Neural crest cell (in vitro differentiated cells): ENCODE data around the gene HOXA10. TPM values are rescaled to one million over a fixed set of nuclear protein-coding genes. Genes with fewer than 3 reads are reported as not detected.

Experiments used
- DNase-seq: peaks from one replicate; pipeline ENCODE4 v3.0.0; 2021; ENCODE audit warnings: low read depth, mixed read lengths, low spot score
- H3K27ac Mint-ChIP-seq: one replicate; pipeline ENCODE4 v1.8.0; 2021; ENCODE audit warnings: mild to moderate bottlenecking, mixed read lengths; ENCODE audit not compliant: unreplicated experiment
- H3K27me3 Mint-ChIP-seq: 2 replicates; pipeline ENCODE4 v1.8.0; 2021; ENCODE audit warnings: low read depth, mild to moderate bottlenecking, mixed read lengths
- H3K36me3 Mint-ChIP-seq: 2 replicates; pipeline ENCODE4 v1.8.0; 2021; ENCODE audit warnings: low read depth, mild to moderate bottlenecking, mixed read lengths
- H3K4me1 Mint-ChIP-seq: 2 replicates; pipeline ENCODE4 v1.8.0; 2021; ENCODE audit warnings: mixed read lengths
- H3K4me3 Mint-ChIP-seq: one replicate; pipeline ENCODE4 v1.8.0; 2021; ENCODE audit warnings: mild to moderate bottlenecking, mixed read lengths
- H3K9me3 Mint-ChIP-seq: 2 replicates; pipeline ENCODE4 v1.8.0; 2021; ENCODE audit warnings: mixed read lengths
- CTCF ChIP-seq: fragments of 200-600 bp; sonication (generic); conservative IDR thresholded peaks from 2 replicates; pipeline ENCODE4 v1.5.0; 2021; ENCODE audit warnings: antibody characterized with exemption, mild to moderate bottlenecking
- total RNA-seq: library from RNA; stranded (reverse); gene quantifications from 2 replicates; pipeline ENCODE4 v1.2.1, GENCODE V29; 2021

The HOXA10 gene
- total RNA-seq, 1 donor from 2014 or later, result 0.35 TPM

GRCh38 chr7:27132214-27132613, 41.9 kb downstream of the HOXA10 start:
- H3K36me3 Mint-ChIP-seq, result peaks cover 3% of the 10 kb centered on the region
- no peak overlapping the region for H3K27ac Mint-ChIP-seq
- H3K9me3 Mint-ChIP-seq, result no peaks in the 10 kb centered on the region
- DNase-seq, result no peak
- H3K4me1 Mint-ChIP-seq, result peaks cover 4% of the 10 kb centered on the region
- no peak for TF ChIP-seq CTCF
- peaks cover 94% of the 10 kb centered on the region for H3K27me3 Mint-ChIP-seq
- H3K4me3 Mint-ChIP-seq, result peak overlapping the region; percentile 62

- Mint-ChIP-seq H3K4me3 (peak overlapping the region; percentile 80), H3K4me1 (peaks cover 7% of the 10 kb centered on the region)
- TF ChIP-seq CTCF, result no peak
Measured at GRCh38 chr7:27131390-27131819, 42.7 kb downstream of the HOXA10 start.

GRCh38 chr7:27130540-27131389, 43.4 kb downstream of the HOXA10 start, which contains the start of gene HOXA4:
HOXA4 (minus strand) TSS chr7:27130757; CDS start chr7:27130733, 24 bp downstream.
- H3K9me3 Mint-ChIP-seq, result no peaks in the 10 kb centered on the region
- DNase-seq, result peak; percentile 64
- peak within 1 kb of the TSS; percentile 80 for H3K4me3 Mint-ChIP-seq
- H3K4me1 Mint-ChIP-seq, result peaks cover 7% of the 10 kb centered on the region
- no peak within 1 kb of the TSS for H3K27ac Mint-ChIP-seq
- TF ChIP-seq CTCF, result no peak
- H3K27me3 Mint-ChIP-seq, result peaks cover 94% of the 10 kb centered on the region
- H3K36me3 Mint-ChIP-seq, result peaks cover 3% of the 10 kb centered on the region

More at GRCh38 chr7:27131390-27131819, 42.7 kb downstream of the HOXA10 start:
- Mint-ChIP-seq H3K27ac (no peak overlapping the region), H3K9me3 (no peaks in the 10 kb centered on the region), H3K36me3 (peaks cover 3% of the 10 kb centered on the region), H3K27me3 (peaks cover 94% of the 10 kb centered on the region)
- DNase-seq, result no peak

- Mint-ChIP-seq H3K27ac (no peak overlapping the region), H3K27me3 (peaks cover 94% of the 10 kb centered on the region), H3K4me1 (peaks cover 7% of the 10 kb centered on the region), H3K4me3 (peak overlapping the region; percentile 68), H3K9me3 (no peaks in the 10 kb centered on the region), H3K36me3 (peaks cover 3% of the 10 kb centered on the region)
- no peak for DNase-seq
- TF ChIP-seq CTCF, result no peak
Measured at GRCh38 chr7:27129729-27130539, 44.2 kb downstream of the HOXA10 start.
